NCI-H1417 (cell line): Measurements from ENCODE around the gene RAD51.

Experiments used
- DNase-seq, 3 experiments: peaks; one replicate each; lab custom pipeline; 2025; lab: John Stamatoyannopoulos, UW

Gene RAD51

GRCh38 chr15:40762919-40763800, 68.2 kb downstream of the RAD51 start:
- peak; percentile 57 to 91 (median 81) for DNase-seq

- DNase-seq = peak; percentile 17 to 62 (median 60)
These were observed 69.0 kb downstream of the RAD51 start, which contains the start of gene GCHFR for GRCh38 chr15:40763801-40764628. GCHFR (plus strand) TSS chr15:40764068; CDS start chr15:40764181, 113 bp downstream.

GRCh38 chr15:40764629-40765103, 69.7 kb downstream of the RAD51 start:
- no peak for DNase-seq

- DNase-seq = no peak
These were observed 71.3 kb downstream of the RAD51 start for GRCh38 chr15:40766194-40766815.

GRCh38 chr15:40766906-40767837, 72.2 kb downstream of the RAD51 start:
- no peak for DNase-seq

GRCh38 chr15:40767838-40768500, 73.0 kb downstream of the RAD51 start:
- DNase-seq = no peak

GRCh38 chr15:40768521-40769273, 73.7 kb downstream of the RAD51 start:
- DNase-seq = no peak

GRCh38 chr15:40769274-40770146, 74.5 kb downstream of the RAD51 start, which contains the start of gene C15orf62:
C15orf62 (plus strand) TSS chr15:40769980; CDS start chr15:40770496, 516 bp downstream.
- DNase-seq = peak; percentile 27 to 72 (median 47)

- peak; percentile 65 to 82 (median 70) for DNase-seq
These were observed 75.3 kb downstream of the RAD51 start for GRCh38 chr15:40770147-40770721.

- no peak for DNase-seq
These were observed 76.3 kb downstream of the RAD51 start for GRCh38 chr15:40771242-40771641.

GRCh38 chr15:40772014-40772413, 77.0 kb downstream of the RAD51 start:
- DNase-seq = no peak

GRCh38 chr15:40773496-40773895, 78.5 kb downstream of the RAD51 start:
- no peak for DNase-seq

- DNase-seq = no peak
These were observed 78.9 kb downstream of the RAD51 start for GRCh38 chr15:40773902-40774301.

- DNase-seq = no peak
These were observed 80.0 kb downstream of the RAD51 start for GRCh38 chr15:40775007-40775406.

GRCh38 chr15:40775740-40776536, 81.0 kb downstream of the RAD51 start:
- no peak for DNase-seq

GRCh38 chr15:40776537-40777141, 81.7 kb downstream of the RAD51 start:
- DNase-seq = no peak
